ENCODE measurements around the gene LTBP1.

- TF ChIP-seq, protein P1, sequence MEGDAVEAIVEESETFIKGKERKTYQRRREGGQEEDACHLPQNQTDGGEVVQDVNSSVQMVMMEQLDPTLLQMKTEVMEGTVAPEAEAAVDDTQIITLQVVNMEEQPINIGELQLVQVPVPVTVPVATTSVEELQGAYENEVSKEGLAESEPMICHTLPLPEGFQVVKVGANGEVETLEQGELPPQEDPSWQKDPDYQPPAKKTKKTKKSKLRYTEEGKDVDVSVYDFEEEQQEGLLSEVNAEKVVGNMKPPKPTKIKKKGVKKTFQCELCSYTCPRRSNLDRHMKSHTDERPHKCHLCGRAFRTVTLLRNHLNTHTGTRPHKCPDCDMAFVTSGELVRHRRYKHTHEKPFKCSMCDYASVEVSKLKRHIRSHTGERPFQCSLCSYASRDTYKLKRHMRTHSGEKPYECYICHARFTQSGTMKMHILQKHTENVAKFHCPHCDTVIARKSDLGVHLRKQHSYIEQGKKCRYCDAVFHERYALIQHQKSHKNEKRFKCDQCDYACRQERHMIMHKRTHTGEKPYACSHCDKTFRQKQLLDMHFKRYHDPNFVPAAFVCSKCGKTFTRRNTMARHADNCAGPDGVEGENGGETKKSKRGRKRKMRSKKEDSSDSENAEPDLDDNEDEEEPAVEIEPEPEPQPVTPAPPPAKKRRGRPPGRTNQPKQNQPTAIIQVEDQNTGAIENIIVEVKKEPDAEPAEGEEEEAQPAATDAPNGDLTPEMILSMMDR (conservative IDR thresholded peaks at IDR 0.05; ENCODE audit: low read depth, low read length) = no peak
- no peak for TF ChIP-seq EZH2 (IDR thresholded peaks at IDR 0.05; ENCODE audit: borderline replicate concordance, low read depth, low read length, poor library complexity, severe bottlenecking)
These were observed 162.0 kb downstream of the LTBP1 start for GRCh38 chr2:33108483-33109443.
